HG03045 (cell line): ENCODE measurements around the gene DEFB114.

Experiments used
- ATAC-seq: cut with Tn5 transposase; IDR thresholded peaks from one replicate; pipeline ENCODE4 v1.9.1; 2021; ENCODE audit warnings: mild to moderate bottlenecking, moderate library complexity; ENCODE audit not compliant: unreplicated experiment

The DEFB114 gene

DNA sequence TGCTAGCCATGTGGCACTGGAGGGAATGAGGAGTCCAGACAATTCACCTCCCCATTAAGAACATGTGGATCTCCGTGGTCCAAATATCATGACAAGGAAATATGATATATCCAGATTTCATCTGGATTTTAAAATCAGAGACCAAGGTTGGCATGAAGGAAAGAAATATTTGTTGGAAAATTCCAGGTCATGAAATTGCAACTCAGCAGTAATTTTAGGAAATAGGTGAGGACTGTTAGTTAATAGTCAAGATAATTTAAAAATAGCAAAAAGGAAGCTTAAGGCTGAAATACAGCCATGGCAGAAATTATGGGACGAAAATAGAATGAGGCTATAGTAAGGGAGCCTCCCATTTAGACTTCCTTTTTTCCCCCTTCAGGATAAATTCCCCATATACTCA is 26.9 kb downstream of the DEFB114 start:
- ATAC-seq: no peak

DNA sequence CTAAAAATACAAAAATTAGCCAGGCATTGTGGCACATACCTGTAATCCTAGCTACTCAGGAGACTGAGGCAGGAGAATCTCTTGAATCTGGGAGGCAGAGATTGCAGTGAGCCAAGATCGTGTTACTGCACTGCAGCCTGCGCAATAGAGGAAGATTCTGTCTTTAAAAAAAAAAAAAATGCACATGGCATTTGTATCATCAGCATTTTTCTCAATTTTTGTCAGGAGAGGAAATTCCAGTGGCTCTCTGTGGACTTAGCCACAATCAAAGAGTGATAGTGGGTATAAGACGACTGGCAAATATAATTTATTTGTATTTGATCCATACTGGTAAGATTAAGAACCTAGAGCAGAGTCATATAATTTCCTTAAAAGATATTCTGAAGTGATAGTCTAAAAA is 28.6 kb downstream of the DEFB114 start:
- ATAC-seq: no peak

DNA sequence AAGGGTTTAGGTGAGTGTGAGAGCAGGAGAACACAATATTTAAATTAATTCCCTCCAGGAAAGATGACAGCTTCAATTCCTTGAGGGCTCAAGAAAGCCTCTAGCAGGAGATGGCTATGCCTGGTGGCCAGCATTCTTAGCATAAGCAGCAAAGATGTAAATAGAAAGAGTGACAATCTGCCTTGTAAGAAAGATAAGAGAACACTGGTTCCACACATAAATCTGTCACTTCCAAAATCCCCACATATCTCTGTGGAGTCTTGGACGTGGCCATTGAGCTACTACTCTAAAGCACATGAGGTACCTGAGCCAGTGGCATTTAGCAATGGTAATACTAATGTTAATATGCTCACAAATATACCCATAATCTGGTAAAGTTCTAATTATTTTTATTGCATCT is 29.2 kb downstream of the DEFB114 start:
- no peak for ATAC-seq

DNA sequence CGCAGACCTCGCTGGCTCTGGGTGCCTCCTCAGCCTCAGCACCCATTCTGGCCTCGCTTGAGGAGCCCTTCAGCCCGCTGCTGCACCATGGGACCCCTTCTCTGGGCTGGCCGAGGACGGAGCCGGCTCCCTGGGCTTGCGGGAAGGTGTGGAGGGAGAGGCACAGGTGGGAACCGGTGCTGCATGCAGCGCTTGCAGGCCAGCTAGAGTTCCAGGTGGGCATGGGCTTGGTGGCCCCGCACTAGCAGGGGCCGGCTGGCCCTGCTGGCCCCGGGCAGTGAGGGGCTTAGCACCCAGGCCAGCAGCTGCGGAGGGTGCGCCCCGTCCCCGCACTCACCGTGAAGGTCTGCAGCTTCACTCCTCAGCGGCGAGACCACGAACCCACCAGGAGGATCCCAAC is 30.4 kb downstream of the DEFB114 start:
- no peak for ATAC-seq

DNA sequence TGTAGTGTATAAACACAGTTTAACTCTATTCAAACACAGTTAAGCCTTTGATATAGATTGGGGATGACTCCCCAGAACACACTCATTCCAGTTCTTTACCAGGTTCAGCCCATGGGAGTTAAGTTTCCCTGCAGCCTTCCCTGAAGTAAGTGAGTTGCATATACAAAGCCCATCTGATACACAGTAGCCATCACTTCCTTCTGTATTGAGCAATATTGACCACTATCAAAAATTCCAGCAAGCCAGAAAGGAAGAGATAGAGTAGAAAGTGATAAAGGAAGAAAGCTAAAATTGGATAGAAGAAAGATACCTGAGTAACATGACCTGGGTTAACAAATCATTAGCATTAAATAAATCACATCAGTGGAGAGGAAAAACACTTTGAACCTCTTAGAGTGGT is 34.6 kb downstream of the DEFB114 start:
- no peak for ATAC-seq

DNA sequence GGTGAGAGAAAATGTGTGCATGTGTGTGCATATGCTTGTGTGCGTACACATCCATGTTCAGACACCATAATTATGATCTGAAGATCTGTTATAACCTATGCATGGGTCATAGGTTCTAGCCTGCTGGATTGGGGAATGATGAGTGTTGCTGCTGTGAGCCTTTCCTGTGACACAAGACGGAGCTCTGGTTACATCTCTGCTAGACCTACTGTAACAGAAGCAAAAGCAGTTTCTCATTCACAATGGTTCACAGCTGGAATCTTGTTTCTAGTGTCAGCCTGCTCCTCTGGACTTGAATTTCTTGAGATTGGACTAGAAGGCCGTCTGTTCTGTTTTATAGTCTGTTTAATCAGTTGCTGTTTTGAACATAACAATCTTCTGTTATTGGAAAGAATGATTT is 40.1 kb downstream of the DEFB114 start:
- ATAC-seq: no peak

DNA sequence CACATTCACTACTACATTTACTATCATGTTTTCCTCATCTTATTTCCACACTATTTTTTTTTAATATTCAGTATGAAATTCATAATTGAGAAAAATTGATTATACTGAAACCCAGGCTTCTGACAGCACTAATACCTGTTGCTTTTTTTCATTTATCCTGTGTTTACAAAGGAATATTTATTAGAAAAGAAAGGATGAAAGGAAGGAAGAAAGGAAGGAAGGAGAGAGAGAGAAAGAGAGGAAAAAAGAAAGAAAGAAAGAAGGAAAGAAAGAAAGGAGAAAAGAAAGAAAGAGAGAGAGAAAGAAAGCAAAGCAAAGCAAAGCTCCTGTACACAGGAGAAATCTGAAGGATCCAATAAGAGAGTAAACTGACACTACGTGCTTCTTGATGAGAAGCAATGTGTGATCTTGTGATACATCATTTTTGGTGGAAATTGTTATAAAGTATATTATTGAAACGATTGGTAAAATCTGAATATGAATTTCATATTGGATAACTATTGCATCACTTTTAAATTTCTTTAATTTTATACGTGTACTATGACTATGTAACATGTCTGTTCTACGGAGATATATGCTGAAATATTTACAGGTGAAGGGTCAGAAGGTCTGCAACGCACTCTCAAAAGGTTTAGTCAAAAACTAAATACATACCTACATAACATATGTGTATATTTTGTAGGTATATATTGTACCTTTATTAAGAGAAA is 43.9 kb downstream of the DEFB114 start:
- ATAC-seq: no peak

DNA sequence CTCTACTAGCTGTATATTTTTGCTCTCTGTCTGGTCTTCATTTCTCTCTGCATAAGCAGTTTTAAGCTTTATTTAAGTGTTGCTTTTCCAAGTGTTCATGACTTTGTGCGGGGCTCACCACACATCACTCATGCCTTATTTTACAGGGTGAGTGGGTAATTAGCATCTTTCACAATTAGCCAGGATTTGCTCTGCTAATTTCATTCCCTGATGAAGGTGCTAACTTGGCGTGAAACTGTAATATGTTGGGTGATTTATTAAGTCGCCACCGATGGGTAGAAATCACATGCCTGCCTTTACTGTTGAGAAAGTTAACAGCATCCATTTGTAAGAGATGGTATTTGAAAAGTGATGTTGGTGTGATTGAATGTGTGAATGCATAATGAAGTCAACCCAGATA is 44.7 kb downstream of the DEFB114 start:
- ATAC-seq: no peak

DNA sequence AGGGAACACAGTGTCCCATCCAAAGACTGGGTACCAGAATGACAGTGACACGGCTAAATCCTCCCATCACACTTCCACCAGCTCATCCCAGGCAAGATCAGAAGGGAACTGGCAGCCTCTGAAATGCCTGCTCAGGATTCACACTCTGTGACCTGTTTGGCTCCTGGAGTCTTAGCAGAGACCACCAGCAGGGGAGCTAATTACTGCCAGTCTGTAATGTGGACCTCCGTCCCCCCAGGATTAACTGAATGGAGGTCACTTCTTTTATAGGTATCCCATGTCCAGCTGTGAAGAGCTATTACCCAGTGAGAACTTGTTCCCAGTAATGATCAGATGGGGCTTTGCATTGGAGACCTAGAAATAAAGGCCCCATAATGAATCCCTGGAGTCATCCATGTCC is 45.2 kb downstream of the DEFB114 start:
- no peak for ATAC-seq

DNA sequence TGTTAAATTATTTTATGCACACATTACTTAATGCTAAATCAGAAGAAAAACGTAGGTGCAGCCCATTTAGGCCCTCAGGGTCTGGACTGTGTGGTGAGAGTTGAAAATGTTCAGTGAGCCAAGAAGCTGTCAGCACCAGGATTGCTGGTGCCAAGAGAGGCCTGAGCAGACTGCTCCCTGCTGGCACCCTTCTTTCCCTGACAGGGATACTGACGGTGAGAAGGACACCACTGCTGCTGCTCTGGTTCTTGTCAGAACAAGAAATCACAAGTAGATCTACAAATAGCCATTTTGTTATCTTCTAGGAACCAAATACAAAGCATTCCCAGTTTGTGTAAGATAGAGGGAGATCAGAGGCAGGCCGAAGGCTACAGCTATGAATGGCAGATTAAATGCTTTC is 48.9 kb downstream of the DEFB114 start:
- ATAC-seq: no peak

DNA sequence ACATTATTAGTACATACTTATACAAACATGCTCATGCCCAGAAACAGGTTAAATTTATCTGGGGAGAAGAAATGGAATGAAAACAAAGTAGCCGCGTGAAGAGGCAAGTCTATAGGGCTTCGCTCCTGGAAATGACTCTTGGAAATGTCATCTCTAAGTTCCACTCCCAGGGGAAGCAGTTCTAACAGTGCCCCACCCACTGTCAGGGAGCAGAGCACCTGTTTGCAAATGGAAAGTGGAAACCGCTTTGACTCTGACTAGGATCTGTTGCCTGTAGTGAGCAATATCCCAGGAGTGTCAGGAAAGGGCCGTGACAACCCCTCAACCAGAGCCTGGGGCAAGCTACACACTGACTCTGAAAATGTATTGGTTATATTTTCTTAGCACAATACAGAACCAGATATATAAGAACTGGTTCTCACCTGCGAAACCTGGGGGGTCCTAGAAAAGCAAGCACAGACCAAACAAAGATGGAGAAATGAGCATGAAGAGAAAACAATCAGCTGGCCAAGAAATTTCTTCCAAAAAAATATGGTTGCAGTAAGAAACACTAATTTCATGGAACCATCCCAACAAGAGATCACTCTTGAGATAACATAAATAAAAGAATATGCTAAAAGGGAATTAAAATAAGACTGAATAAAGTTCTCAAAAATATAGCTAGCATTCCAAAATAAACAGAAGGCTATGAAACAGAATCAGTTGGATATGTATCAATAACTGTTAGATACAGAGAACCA is 50.2 kb downstream of the DEFB114 start:
- no peak for ATAC-seq

DNA sequence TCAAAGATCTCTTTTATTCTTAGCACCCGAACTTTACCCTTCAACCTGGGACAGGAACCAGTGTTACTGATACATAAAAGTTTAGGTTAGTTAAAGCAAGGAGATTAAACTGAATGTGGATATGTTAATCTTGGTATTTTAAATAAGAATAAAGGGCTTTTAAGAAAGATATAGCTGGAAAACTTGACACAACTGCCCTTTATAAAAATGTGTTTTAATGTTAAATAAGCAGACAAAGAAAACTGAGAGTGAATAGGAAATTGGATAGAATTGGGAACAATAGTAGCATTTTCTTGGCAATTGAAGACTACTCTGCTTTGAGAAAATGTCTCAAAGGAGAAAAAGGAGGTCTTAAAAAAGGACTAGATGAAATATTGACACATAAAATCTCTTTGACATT is 51.8 kb downstream of the DEFB114 start:
- ATAC-seq: no peak

DNA sequence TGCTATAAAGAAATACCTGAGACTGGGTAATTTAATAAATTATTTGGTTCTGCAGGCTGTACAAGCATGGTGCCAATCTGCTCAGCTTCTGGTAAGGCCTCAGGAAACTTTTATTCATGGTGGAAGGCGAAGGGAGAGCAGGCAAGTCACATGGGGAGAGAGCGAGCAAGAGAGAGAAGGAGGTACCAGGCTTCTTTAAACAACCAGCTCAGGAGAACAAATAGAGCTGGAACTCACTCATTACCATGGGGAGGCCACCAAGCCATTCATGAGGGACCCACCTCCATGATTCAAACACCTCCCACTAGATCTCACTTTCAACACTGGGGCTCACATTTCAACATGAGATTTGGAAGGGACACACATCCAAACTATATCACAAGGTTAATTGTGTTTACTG is 52.7 kb downstream of the DEFB114 start:
- ATAC-seq: no peak
